NB4 (cell line): ENCODE measurements around the gene NCAM1.

Experiments used
- CTCF ChIP-seq: IDR thresholded peaks from one replicate; pipeline ENCODE4 v1.5.1; 2012; ENCODE audit warnings: low read depth, low read length
- MYC ChIP-seq: IDR thresholded peaks from 2 replicates; pipeline ENCODE4 v1.6.1; 2011; ENCODE audit warnings: low read depth, low read length
- POLR2A ChIP-seq: IDR thresholded peaks from 2 replicates; pipeline ENCODE4 v1.6.1; 2011; ENCODE audit warnings: mild to moderate bottlenecking; ENCODE audit not compliant: insufficient read length; ENCODE audit errors: extremely low read depth

GRCh38 chr11:113091481-113091780 is 130.2 kb downstream of the NCAM1 start:
- TF ChIP-seq CTCF (no peak), POLR2A (no peak), MYC (no peak)
